ENCODE data around the gene IBTK. TPM values are rescaled to one million over a fixed set of nuclear protein-coding genes. Genes with fewer than 3 reads are reported as not detected.

Gene IBTK
- total and polyA plus RNA-seq, 5 donors = 16.9 to 39.1 (median 25.7) TPM

DNA sequence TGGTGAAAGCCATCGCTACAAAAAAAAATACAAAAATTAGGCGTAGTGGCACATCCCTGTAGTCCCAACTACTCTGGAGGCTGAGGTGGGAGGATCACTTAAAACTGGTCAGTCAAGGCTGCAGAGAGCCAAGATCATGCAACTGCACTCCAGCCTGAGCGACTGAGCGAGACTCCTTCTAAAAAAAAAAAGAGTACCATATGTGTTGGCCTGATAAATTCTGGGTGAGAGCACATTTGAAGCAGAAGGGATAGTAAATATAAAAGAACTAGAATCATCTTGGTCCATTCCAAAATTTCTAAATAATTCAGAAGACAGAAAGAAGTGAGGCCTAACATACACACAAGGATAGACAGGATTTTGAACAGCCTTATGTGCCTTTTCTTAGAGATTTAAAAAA, 2.2 kb downstream of the IBTK start:
- DNase-seq = no peak
- WGBS = 92% methylated on average over 4 of the region's 4 CpGs
- Histone ChIP-seq H3K27ac (ENCODE audit: low read length) (no peak overlapping the region), H3K27me3 (ENCODE audit: control insufficient read depth, insufficient read depth) (no peaks in the 10 kb centered on the region), H3K4me1 (ENCODE audit: control insufficient read depth, insufficient read depth, low read length) (no peaks in the 10 kb centered on the region), H3K4me3 (ENCODE audit: low read length) (no peak overlapping the region), H3K9me3 (ENCODE audit: control insufficient read depth, low read length) (no peaks in the 10 kb centered on the region)
- ATAC-seq = no peak
- intact Hi-C loops (cut with DNase I) = no loop called here

DNA sequence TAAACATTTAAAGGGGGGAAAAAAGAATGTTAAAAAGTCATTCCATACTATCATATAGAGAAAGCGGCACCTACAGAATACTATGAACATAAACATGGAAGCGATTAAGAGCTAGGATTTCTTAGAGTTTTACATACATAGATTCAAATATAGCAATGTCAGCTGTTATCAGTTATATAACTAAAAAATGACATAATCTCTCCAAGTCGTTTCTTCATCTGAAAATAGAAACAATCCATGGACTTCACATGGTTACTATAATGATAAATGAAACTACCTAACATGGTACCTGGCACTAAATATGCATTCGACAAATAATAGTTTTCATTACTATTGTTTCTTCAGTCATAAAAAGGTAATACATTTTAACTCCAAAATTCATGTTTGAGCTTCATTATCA, 3.7 kb downstream of the IBTK start:
- no peak for ATAC-seq
- intact Hi-C loops (cut with DNase I) = no loop called here
- H3K4me1 ChIP-seq (ENCODE audit: control insufficient read depth, insufficient read depth, low read length) = no peaks in the 10 kb centered on the region
- 73% methylated on average over 4 of the region's 4 CpGs for WGBS
- H3K4me3 ChIP-seq (ENCODE audit: low read length) = no peak overlapping the region
- no peak for DNase-seq
- H3K9me3 ChIP-seq (ENCODE audit: control insufficient read depth, low read length) = no peaks in the 10 kb centered on the region
- H3K27ac ChIP-seq (ENCODE audit: low read length) = no peak overlapping the region
- no peaks in the 10 kb centered on the region for H3K27me3 ChIP-seq (ENCODE audit: control insufficient read depth, insufficient read depth)

DNA sequence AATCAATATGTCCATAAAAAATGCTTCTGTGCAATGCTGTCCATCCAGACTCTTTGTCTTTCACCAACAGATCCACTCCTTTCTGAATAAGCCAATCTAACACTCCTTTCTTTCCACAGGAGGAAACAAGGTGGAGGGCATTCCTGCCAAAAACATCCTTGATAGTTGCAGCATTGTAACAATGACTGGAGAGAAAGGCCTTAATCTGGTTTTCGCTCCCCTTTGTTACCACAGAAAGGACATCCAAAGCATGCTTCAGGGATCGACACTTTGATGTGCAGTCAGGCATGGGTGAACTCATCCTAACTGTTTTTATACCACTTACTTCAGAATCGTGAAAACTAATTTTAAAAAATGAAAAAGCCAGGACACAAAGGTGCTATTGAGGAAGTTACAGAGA, 7.4 kb downstream of the IBTK start:
- H3K4me3 ChIP-seq (ENCODE audit: low read length) = no peak overlapping the region
- no peak overlapping the region for H3K27ac ChIP-seq (ENCODE audit: low read length)
- no peaks in the 10 kb centered on the region for H3K27me3 ChIP-seq (ENCODE audit: control insufficient read depth, insufficient read depth)
- ATAC-seq (no peak), DNase-seq (no peak)
- H3K4me1 ChIP-seq (ENCODE audit: control insufficient read depth, insufficient read depth, low read length) = peaks cover 3% of the 10 kb centered on the region
- WGBS = 92% methylated on average over 3 of the region's 3 CpGs
- intact Hi-C loops (cut with DNase I) = no loop called here
- H3K9me3 ChIP-seq (ENCODE audit: control insufficient read depth, low read length) = no peaks in the 10 kb centered on the region

DNA sequence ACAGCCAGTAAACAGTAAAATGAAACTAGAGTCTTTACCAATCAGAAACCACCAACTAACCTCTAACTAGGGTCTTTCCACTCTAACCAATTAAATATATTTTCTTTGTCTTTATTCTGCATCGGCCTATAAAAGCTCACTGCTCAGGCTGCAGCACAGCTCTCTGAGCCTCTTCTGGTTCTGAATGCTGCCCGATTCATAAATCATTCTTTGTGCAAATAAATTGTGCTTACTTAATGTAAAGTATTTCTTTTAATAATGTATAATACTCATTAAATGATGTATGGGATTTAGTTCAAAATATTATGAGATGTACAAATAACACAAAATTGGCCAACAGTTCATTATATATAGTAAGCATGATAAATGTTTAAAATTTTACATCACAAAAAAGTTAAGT, 7.9 kb downstream of the IBTK start:
- H3K4me3 ChIP-seq (ENCODE audit: low read length) = no peak overlapping the region
- DNase-seq (no peak), ATAC-seq (no peak)
- intact Hi-C loops (cut with DNase I) = no loop called here
- peaks cover 3% of the 10 kb centered on the region for H3K4me1 ChIP-seq (ENCODE audit: control insufficient read depth, insufficient read depth, low read length)
- 96% methylated on average over 2 of the region's 2 CpGs for WGBS
- no peaks in the 10 kb centered on the region for H3K9me3 ChIP-seq (ENCODE audit: control insufficient read depth, low read length)
- no peaks in the 10 kb centered on the region for H3K27me3 ChIP-seq (ENCODE audit: control insufficient read depth, insufficient read depth)
- H3K27ac ChIP-seq (ENCODE audit: low read length) = no peak overlapping the region

DNA sequence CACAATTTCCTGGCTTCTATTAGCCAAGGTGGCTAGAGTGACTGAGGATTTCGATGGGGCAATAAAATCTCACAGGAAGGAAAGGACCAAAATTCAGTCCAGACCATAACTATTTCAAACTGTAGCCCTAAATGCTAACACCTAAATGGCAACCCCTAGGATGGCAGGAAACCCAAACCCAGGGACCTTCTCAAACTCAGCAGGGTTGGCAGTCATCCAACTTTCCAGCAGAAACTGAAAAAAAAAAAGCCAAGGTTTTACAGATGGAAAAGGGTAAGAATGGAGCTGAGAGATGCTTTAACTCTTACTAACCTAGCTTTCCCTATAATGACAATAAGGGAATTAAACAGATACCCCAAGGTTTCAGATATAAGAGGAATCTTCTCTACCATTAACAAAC, 10.5 kb downstream of the IBTK start:
- H3K27me3 ChIP-seq (ENCODE audit: control insufficient read depth, insufficient read depth) = no peaks in the 10 kb centered on the region
- intact Hi-C loops (cut with DNase I) = no loop called here
- ATAC-seq (no peak), DNase-seq (no peak)
- H3K9me3 ChIP-seq (ENCODE audit: control insufficient read depth, low read length) = no peaks in the 10 kb centered on the region
- H3K4me1 ChIP-seq (ENCODE audit: control insufficient read depth, insufficient read depth, low read length) = peaks cover 3% of the 10 kb centered on the region
- 58% methylated on average over 1 of the region's 1 CpG for WGBS
- no peak overlapping the region for H3K27ac ChIP-seq (ENCODE audit: low read length)
- no peak overlapping the region for H3K4me3 ChIP-seq (ENCODE audit: low read length)

DNA sequence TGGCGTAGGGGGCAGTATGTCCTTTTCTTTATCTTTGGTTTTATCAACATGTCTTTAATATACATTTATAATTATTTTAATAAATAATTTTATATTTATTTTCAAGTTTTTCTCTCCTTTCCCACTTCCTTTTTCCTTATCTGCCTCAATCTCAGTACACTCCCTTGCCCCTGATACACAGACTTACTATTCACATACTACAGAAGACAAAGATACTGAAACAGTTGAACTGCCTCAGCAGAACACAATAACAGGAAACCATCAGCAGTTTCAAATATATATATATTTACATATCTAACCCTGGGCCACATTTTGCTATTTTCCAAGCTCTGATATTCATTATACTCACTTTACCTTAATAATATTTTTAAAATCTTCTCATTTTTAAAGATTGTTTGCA, 19.8 kb downstream of the IBTK start:
- Histone ChIP-seq H3K4me1 (ENCODE audit: control insufficient read depth, insufficient read depth, low read length) (peaks cover 1% of the 10 kb centered on the region), H3K4me3 (ENCODE audit: low read length) (no peak overlapping the region), H3K27me3 (ENCODE audit: control insufficient read depth, insufficient read depth) (no peaks in the 10 kb centered on the region), H3K9me3 (ENCODE audit: control insufficient read depth, low read length) (no peaks in the 10 kb centered on the region), H3K27ac (ENCODE audit: low read length) (no peak overlapping the region)
- 92% methylated on average over 1 of the region's 1 CpG for WGBS
- DNase-seq (no peak), ATAC-seq (no peak)
- intact Hi-C loops (cut with DNase I) = no loop called here

DNA sequence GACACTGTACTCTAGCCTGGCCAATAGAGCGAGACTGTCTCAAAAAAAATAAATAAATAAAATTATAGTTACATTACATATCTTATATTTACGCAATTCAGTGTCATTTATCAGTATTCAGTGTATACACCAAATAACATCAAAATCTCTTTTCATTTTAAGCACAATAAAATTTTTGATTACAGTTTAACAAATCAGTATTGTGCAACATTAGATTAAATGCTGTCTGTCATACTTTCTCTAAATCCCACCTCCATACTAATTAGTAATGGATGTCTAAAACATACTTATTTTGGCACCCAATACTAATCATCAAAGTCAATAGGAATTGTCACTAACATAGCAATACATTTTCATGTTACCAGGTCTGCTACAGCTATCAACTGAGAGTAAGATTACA, 27.4 kb downstream of the IBTK start:
- WGBS = 98% methylated on average over 2 of the region's 2 CpGs
- intact Hi-C loops (cut with DNase I) = no loop called here
- Histone ChIP-seq H3K9me3 (ENCODE audit: control insufficient read depth, low read length) (no peaks in the 10 kb centered on the region), H3K27me3 (ENCODE audit: control insufficient read depth, insufficient read depth) (no peaks in the 10 kb centered on the region), H3K4me3 (ENCODE audit: low read length) (no peak overlapping the region), H3K27ac (ENCODE audit: low read length) (no peak overlapping the region), H3K4me1 (ENCODE audit: control insufficient read depth, insufficient read depth, low read length) (no peaks in the 10 kb centered on the region)
- DNase-seq (no peak), ATAC-seq (no peak)

DNA sequence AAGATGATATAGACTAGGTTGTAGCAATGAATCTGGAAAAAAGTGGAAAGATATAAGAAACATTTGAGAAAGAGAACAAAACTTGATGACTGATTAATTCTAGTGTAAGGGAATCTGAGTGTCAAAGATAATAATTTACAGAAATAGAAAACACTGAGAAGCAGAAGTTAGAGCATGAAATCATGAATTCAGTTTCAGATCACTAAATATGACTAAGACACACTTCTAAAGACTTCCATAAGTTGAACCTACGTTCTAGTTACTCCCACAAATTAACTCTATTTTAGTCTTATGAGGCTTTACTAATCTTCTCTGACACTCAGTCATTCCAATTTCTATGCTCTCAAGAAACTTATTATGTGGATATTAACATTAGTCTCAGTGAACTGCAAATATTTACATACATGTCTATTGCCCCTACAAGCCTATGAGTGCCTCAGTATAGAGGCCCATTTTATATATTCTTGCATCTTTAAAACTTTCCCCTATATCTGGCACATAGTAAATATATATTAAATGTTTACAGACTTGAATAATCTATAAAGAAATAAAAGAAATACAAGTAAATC, 30.4 kb downstream of the IBTK start:
- WGBS = 60% methylated on average over 1 of the region's 1 CpG
- Histone ChIP-seq H3K4me1 (ENCODE audit: control insufficient read depth, insufficient read depth, low read length) (no peaks in the 10 kb centered on the region), H3K4me3 (ENCODE audit: low read length) (no peak overlapping the region), H3K9me3 (ENCODE audit: control insufficient read depth, low read length) (no peaks in the 10 kb centered on the region), H3K27me3 (ENCODE audit: control insufficient read depth, insufficient read depth) (no peaks in the 10 kb centered on the region), H3K27ac (ENCODE audit: low read length) (no peak overlapping the region)
- intact Hi-C loops (cut with DNase I) = no loop called here
- ATAC-seq (no peak), DNase-seq (no peak)

DNA sequence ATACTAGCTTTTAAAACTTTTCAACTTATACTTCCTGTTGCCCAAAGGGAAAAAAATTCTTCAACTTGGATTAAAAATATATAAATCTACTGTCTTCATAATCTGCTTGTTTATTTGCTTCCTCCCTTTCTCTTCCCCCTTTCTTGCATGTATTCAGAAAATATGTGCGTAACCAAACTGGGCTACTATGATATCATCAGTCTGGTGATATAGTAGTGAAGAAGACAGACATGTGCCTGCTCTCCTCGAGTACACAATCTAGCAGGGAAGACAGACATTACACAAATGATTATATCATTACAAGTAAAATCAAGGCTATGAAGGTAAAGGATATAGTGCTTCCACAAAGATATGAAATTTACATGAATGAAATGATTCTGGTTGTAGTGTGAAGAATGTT, 31.0 kb downstream of the IBTK start:
- no peak for ATAC-seq
- H3K27ac ChIP-seq (ENCODE audit: low read length) = no peak overlapping the region
- no peaks in the 10 kb centered on the region for H3K27me3 ChIP-seq (ENCODE audit: control insufficient read depth, insufficient read depth)
- 60% methylated on average over 2 of the region's 2 CpGs for WGBS
- intact Hi-C loops (cut with DNase I) = no loop called here
- no peaks in the 10 kb centered on the region for H3K4me1 ChIP-seq (ENCODE audit: control insufficient read depth, insufficient read depth, low read length)
- DNase-seq = no peak
- H3K4me3 ChIP-seq (ENCODE audit: low read length) = no peak overlapping the region
- H3K9me3 ChIP-seq (ENCODE audit: control insufficient read depth, low read length) = no peaks in the 10 kb centered on the region

DNA sequence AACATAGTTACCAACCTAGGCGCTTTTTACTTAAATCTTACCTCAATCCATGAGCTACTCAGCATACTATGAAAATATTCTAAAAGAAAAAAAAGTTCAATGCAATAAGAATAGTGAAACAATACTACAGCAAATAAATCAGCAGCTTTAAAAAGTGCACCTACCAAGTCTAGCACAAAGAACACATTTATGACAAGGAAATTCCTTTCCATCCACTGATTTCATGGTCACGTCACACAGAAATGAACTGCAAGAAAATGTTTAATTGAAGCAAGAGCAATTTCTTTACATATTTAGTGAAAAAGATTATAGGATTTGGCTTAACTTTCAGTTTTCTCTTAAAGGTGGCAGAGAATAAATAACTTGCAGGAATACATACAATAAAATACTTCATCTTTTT, 36.2 kb downstream of the IBTK start:
- WGBS = 96% methylated on average over 2 of the region's 2 CpGs
- H3K9me3 ChIP-seq (ENCODE audit: control insufficient read depth, low read length) = no peaks in the 10 kb centered on the region
- H3K4me1 ChIP-seq (ENCODE audit: control insufficient read depth, insufficient read depth, low read length) = no peaks in the 10 kb centered on the region
- H3K4me3 ChIP-seq (ENCODE audit: low read length) = no peak overlapping the region
- intact Hi-C loops (cut with DNase I) = no loop called here
- DNase-seq (no peak), ATAC-seq (no peak)
- no peak overlapping the region for H3K27ac ChIP-seq (ENCODE audit: low read length)
- no peaks in the 10 kb centered on the region for H3K27me3 ChIP-seq (ENCODE audit: control insufficient read depth, insufficient read depth)

DNA sequence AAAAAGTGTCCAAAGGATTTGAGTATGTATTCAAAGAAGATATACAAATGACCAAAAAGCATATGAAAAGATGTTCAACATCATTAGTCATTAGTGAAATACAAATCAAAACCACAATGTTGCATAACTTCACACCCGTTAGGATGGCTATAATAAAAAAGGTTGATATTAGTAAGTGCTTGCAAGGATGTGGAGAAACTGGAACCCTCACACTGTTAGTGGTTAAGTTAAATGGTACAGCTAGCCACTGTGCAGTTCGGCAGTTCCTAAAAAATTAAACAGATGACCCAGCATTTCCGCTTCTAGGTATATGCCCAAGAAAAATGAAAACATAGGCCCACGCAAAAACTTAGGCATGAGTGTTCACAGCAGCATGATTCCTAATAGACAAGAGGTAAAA, 38.6 kb downstream of the IBTK start:
- no peak for DNase-seq
- no peak overlapping the region for H3K27ac ChIP-seq (ENCODE audit: low read length)
- H3K4me3 ChIP-seq (ENCODE audit: low read length) = no peak overlapping the region
- intact Hi-C loops (cut with DNase I) = no loop called here
- no peaks in the 10 kb centered on the region for H3K27me3 ChIP-seq (ENCODE audit: control insufficient read depth, insufficient read depth)
- no peaks in the 10 kb centered on the region for H3K9me3 ChIP-seq (ENCODE audit: control insufficient read depth, low read length)
- no peak for ATAC-seq
- WGBS = 94% methylated on average over 4 of the region's 4 CpGs
- H3K4me1 ChIP-seq (ENCODE audit: control insufficient read depth, insufficient read depth, low read length) = peaks cover 3% of the 10 kb centered on the region

DNA sequence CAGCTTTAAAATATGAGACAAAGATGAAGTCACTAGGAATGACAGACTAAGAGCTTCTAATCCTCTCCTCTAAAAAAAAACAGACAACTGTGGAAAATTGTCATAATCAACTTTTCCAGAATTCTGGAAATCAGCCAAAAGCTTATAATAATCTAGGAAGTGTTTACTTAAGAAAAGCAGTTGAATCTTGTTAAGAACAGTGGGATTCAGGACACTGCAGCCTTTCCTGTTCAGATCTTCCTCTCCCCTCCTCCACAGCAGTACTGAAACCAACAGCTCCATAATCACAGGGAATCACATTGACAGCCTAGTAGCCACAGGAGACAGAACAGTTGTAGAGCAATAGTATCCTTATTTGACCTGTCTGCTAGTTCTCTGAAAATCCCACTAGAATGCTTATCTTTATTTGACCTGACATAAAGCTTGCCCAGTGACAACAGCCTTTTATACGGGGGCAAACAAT, 41.6 kb downstream of the IBTK start:
- Histone ChIP-seq H3K9me3 (ENCODE audit: control insufficient read depth, low read length) (no peaks in the 10 kb centered on the region), H3K4me3 (ENCODE audit: low read length) (no peak overlapping the region), H3K27me3 (ENCODE audit: control insufficient read depth, insufficient read depth) (no peaks in the 10 kb centered on the region), H3K27ac (ENCODE audit: low read length) (no peak overlapping the region), H3K4me1 (ENCODE audit: control insufficient read depth, insufficient read depth, low read length) (peaks cover 3% of the 10 kb centered on the region)
- intact Hi-C loops (cut with DNase I) = no loop called here
- DNase-seq (no peak), ATAC-seq (peak; percentile 76 to 90)
- WGBS = 12% methylated on average over 1 of the region's 1 CpG
